Kidney capillary endothelial cell (primary cell): Measurements from ENCODE around the gene CST9L.

Experiments used
- DNase-seq: peaks from one replicate; pipeline ENCODE4 v3.0.0-alpha.2; 2018; ENCODE audit warnings: low spot score

Gene CST9L, protein sequence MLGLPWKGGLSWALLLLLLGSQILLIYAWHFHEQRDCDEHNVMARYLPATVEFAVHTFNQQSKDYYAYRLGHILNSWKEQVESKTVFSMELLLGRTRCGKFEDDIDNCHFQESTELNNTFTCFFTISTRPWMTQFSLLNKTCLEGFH

DNA sequence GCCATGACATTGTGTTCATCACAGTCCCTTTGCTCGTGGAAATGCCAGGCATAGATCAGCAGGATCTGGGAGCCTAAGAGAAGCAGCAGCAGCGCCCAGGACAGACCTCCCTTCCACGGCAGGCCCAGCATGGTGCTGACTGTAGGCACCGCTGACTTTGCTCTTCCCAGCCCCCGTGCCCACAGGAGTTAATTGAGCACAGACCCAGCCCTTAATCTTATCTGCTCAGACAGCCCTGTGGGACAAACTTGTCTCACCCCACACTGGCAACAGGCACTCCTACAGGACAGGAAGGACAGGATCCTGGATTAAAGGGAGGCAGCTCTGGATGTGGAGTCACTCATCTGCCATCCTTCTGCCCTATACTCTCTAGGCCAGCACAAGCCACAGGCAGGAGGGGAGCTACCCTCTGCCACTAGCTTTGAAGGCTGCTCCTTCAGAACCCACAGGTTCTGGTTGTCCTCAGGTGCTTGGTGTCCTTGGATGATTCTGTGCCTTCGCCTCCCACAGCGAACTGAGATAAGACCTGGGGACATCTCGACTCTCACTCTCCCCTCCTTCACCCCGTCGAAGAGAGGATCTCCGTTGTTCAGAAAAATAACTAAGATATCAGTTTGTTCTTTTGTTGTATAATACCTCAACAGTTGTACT is at the start of gene CST9L:
Gene CST9L (minus strand): TSS at position 165 of the 651 bp plus-strand sequence. CDS start 34 bp downstream, at position 131.
- DNase-seq, result no peak

DNA sequence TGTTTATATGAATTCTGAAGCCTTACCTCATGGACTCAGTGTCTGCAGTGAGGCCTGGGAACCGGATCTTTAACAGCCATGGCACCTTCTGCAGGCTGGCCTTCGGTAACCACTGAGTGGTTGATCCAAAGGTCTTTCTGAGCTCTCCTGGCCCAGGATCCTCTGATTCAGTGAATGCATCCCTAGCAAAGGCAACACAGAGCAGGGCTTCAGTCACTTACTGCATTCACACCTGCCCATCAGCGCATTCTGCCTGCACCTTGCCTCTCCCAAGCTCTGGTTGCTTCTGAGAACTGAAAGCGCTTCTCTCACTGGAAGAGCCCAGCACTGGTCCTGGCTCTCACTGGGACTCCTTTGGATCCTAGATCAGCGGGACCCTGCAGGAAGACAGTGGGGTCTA is 45.9 kb upstream of the CST9L start:
- no peak for DNase-seq

DNA sequence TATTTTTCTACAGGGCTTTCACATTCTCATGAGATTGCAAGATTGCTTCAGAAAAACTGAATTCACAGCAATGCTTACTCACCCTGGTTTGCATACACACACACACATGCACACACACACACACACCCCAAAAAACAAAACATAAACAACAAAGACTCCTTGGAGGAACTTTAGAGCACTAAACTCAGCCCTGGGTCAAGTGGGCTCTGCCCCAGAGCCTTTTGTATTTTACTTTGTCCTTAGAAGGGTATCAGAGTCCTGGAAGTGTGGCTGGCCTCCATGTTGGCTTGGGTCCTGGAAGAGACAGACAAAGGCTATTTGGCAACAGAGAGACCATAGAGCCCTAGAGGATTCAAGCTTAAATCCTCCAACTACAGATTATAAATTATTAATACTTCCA is 45.4 kb upstream of the CST9L start:
- no peak for DNase-seq

DNA sequence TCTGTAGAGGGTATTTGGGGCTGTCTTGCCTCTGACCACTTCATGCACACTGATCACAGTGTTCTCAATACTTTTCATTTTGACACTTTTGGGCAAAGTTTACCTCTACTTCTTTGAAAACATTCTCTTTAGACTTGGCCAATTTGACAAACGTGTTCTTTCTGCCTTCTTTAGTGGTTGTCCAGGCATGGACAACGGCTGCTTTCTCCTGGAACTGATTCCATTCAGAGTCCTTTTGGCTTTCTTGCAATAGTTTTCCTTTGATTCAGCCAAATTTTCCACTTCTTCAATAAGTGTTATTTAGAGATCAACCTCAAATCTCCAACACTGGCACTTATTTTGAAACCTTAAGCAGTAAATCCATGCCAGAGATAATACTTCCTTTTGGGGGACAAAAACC is 44.1 kb upstream of the CST9L start:
- DNase-seq, result no peak

DNA sequence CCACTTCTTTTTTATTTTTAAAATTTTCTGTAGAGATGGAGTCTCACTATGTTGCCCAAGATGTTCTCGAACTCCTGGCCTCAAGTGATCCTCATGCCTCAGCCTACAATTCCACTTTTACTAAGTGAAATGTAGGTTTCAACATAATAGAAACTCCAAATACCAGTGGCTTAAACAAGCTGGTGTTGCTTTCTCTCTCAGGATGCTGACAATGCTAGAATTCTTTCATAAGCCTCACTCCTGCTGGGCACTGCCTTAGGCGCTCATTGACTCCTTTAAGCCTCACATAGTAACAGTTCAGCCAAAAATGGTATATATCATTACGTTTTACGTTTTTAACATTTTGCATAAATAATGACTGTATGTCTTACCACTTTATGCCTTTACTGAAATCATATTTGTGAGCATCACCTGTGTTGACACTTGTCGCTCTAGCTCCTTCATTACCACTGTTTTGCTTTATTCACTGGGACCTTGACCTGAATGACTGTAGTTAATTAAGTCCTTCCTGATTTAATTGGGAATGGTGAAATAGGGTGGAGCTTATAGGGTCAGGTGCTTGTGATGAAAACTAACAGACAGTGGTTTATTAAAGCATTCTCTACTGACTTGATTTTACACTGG is 41.3 kb upstream of the CST9L start:
- no peak for DNase-seq

DNA sequence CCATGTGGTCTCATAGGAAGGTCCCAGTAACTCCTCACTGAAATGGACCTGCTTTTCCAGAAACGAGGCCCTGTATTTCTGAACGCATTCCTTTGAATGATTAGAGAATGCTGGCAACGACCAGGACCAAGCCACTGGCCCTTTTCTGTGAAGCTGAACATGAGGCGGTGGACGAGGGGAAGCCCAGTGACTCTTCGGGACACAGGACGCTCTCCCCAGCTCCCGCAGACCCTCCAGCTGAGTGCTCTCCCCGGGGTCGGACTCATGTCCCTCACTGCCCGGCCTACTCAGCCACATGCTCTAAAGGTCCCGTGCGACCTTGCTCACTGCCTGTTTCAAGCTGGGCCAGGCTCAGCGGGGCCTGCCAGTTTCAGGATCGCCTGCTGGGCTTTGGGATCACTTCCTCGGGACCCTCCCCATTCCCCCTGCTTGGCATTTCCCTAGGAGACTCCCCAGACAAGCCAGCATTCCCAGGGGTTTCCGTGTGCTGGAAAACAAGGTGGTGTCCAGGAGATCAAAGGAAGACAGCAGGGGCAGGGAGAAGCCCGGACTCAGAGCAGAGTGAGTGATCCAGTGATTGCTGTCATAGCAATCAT is 40.1 kb upstream of the CST9L start:
- DNase-seq, result no peak

DNA sequence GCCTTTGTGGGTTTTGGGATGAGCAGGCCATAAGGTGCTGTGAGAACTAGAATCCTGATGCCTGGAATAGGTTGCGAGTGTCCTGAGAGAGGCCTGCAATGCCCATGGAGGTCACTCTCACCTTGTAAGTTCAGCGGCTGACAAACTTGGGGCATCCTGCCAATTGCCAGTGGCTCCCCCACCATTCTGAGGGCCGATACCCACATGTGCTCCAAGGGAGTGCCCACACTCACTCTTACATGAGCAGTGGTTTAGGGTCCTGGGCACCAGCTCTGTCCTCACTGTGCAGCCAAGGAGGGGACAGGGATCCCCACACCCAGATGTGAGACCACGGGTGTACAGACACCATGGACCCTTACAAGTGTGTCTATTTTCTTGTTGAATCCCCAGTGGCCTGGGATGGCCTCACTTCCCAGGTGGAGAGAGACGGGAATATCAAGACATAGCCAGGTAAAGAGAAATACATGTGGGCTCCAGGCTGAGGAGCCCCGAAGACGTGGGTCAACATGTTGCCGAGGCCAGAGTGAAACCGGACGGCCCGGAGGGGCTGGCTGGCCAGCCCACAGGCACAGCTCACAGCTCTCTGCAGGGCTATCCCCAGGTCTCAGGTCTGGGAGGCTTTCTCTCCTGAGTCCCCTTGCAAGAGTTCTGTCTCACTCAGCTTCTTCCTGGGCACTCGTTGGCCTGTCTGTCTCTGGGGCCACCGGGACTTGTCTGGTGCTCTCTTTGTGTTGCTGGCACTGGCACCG is 39.4 kb upstream of the CST9L start:
- no peak for DNase-seq

DNA sequence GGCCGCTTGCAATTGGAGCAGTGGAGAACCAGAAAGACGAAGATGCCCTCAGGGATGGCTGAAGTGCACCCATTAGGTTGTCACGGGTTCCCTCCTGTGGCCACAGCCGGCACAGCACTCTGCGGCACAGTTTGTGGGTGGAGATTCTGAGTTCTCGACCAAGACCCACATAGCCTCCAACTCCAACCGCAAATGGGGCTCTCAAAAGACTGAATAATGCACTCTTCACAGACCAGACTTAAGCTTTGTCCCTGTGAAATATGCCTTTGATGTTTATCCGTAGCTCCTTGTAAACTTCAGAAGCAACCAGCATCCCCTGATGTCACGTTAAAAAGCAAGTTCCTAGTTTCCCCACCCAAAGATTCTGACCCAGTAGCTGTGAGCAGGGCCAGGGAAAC is 38.4 kb upstream of the CST9L start:
- peak; percentile 61 for DNase-seq

DNA sequence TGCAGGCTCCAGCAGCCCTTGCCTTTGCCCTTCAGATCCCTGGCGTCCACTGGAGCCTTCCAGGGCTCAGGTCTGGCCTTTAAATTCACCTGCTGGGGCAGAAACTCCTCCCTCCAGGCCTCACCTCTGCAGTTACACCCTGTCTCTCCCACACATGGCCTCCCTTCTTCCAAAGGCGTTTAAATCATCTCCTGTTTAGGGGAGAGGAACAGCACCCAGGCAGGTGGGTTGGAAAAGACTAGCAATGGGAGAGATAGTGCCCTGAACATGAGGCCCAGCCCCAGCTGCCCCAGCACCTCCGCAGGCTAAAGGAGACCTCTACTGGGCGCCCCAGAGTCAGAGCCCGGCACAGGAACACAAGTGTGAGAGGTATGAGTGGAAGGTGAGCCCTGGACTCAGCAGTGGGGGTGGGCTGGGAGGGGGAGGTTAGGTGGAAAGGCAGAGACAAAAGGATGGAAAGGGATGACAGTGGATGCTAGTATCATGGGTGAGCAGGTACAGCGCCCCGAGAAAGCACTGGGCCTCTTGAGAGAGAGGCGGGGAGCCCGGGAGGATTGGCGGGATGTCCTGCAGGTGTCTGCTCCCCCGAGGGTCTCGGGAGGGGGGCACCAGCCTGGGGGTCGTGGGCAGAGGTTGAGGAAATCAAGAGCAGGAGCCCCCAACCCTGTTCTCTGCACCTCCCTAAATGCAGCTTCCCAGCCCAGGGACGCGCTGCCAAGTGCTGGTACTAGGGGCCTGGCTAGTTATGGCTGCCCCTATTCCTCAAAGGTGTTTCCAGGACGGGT is 37.8 kb upstream of the CST9L start, which contains the start of gene CST9:
Gene CST9 (minus strand): TSS at position 51 of the 785 bp plus-strand sequence. CDS start 53 bp downstream, outside the sequence.
- no peak for DNase-seq

DNA sequence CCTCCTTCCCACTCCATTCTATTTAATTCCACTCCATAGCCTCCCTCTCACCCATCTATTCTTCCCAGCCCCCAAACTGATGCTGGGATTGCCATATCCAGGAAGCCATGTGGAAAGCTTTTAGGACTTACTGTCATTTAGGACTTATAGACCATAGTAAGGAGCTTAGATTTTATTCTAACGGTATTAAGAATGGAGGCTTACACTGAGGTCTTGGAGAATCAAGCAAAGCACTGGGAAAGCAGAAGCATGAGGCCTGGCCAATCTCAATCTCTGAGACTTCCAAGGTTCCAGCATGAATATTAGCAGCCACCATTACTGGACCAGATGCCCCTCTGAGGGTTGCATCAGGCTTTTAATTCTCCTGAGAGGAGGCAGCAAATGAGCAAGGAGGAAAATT is 36.0 kb upstream of the CST9L start:
- no peak for DNase-seq

DNA sequence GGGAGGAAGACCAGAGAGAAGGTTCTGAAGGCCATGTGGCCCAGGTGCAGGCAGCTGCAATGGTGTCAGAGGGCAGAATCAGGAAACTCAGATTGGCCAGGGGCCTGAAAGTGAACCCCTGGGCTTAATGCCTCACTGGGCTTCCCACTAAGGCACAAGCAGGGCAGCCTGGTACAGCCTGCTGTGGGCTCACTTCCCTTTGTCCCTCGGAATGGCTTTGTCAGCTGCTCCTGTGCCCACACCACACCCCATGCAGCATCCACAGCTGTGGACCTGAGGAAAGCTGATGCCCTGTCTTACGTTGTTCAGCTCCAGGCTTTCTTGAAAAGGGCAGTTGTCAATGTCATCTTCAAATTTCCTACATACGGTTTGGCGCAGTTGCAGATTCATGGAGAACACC is 35.0 kb upstream of the CST9L start:
- DNase-seq, result no peak

DNA sequence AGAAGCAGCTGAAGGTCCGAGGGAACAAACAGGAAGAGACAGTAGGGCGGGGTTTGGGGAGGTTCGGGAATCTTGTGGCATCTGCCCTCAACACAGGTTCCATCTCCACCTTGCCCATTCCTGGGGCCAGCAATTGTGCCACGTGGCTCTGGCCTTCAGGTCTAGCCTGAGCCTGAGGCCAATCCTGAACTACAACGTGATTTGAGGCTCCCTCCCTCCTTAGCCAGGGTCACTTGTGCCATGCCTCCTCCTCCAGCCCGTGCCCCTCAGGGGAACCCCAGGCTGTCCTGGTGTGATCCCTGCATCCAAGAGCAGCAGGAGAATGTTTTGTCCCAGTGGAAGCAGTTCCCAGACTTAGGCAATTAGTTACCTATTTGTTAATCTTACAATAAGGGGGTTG is 34.4 kb upstream of the CST9L start:
- no peak for DNase-seq

DNA sequence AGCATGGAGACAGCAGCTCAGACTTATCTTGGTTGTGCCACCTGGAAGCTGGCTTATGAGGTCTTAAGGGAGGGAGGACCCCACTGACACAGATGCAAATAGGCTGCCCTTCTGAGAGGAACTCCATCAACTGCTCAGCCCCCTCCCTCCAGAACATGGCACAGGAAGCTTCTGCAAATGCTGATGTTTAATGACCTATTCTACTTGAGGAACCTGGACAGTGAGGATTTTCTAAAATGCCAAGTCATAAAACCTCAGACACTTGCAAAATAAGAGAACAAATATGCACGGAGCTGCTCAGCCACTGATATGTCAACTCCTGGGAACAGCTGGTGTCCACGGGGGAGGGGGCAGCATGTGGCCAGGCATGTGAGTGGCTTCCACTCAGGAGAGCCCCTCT is 34.0 kb upstream of the CST9L start:
- no peak for DNase-seq

DNA sequence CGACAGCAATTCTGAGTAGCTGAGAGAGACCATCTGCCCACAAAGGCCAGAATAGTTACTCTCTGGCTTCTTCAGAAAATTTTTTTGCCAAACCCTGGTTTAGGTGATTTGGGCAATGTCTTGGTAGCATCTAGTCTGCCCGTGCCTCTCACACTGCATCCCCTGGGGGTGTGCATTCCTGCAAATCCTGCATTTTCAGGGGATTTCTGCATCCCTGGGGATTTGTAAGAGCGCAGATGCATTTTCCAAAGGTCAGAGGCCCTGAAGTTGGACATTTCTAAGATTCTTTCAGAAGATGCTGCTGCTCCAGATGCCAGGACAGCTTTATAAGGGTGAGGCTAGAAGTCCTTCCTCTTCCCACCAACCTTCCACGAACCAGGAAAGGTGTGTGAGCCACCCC is 33.4 kb upstream of the CST9L start:
- no peak for DNase-seq

DNA sequence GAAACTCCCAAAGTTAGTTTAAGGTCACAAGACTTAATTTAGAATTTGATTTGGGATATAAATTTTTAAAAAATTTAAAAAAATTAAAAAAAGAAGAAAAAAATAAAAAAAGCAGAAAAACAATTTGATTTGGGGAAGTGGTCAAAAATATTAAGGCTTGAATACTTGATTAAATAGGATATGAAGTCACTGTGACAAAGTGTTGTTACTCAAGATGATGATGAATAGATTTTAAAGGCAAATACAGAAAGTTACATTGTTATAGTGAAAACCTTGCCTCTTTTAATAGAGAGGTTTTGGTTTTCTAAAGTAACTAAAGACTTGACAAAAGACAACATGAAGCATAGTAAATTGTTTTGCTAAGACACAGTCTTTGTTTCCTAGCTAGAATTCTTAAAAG is 30.2 kb upstream of the CST9L start:
- no peak for DNase-seq

DNA sequence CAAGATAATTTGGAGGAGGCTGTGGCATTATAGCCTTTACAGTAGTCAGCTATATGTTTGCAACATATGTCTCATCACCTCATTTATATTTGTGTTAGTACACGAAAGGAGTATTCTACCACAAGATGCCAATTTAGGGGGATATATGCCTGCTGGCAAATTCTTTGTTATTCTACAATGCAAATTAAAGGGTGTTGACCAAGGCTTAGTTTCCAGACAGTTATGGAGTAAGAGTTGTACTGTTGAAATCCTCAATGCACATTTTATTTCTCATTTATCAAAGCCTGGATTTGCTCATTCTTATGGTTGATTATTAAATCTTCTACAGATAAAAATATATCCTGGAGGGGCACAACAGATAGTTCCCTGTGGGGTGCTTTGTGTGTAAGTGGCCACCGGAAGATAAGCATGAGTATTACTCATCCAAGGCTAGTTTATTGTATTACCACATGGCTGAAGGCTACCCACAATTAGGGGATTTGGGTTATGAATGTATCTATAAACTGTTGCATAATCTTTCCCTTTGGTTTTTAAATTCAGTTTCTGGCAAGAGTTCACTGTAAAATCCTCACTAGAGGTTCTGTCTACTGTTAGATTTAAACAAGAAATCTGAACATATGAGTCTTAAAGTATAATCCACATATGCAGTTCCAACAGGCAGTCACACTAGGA is 28.4 kb upstream of the CST9L start:
- no peak for DNase-seq

DNA sequence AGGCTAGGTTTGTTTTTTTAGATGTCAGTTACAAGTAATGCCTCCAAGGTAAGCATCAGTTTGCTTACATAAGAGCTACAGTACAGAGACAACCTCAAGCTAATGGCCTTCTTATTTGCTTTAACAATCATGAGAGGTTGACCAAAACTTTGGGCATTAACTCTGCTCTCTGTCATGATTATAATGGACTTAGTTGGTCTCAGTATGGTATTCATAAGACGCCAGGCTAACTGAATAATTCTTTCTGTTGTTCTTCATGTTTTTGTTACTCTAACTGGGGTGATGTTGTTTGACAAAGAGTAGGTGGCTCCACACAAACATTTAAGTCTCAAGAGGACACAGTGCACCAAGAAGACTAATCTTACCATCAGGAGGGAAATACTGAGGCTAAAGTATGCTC is 27.7 kb upstream of the CST9L start:
- DNase-seq, result no peak

DNA sequence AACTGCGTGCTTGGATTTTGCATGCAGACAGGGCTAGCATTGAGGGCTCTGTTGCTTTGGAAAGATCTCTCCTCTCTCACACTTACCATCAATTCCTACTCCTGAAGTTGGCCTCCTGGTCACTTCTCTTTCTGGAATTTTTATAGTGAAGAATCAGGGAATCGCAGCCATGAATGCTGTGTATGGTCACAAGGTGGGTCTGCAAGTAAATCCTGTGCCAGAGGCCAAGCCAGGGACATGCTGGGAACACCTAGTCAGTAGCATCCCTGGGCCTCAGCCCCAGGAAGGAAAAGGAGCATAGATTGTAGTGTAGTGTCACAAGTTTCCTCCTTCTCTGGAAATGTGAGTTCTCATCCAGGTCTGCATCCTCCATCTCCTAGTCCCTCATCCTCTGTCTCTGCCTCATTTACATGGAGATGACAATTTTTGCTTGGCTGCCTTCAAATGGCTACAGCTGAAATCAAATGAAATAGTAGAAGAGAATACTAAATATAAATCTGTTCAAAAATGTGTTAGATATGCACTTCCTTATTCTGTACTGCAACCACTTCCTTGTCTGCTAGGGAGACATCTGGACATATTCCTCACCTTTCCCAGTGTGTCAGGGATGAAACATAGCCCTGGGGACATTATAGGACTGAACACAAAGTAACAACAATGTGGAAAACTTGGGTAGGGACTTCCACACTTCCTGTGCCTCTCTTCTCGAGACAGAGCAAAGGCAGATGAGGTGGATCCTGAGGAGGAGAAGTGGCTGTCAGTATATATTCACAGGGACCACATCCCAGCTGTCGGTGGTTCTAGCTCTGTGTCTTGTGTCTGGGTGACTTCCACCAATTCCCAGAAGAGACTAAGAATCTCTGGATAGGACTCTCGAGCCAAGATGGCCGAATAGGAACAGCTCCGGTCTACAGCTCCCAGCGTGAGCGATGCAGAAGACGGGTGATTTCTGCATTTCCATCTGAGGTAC is 20.4 kb upstream of the CST9L start:
- no peak for DNase-seq

DNA sequence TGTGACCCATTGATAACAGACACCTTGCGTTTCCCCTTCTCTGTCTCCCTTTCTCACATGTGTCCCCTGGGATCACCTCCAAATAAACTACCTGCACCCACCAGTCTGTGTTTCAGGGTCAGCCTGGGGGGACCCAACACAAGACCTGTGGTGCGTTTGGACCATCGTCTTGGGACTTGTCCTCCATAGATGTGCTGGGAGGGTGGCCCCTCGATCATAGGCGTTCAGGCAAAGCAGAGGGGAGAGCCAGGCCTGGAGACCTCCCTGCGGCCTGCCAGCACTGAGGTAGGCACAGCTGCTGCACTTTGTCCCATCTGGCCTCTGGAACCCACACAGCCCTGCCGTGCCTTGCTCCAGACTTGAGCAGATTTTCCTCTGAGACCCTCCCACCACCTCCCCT is 19.3 kb upstream of the CST9L start:
- DNase-seq, result no peak
